H9 (cell line): Measurements from ENCODE around the gene HMG20B. TPM values are rescaled to one million over a fixed set of nuclear protein-coding genes. Genes with fewer than 3 reads are reported as not detected.

Experiments used
- DNase-seq: peaks from one replicate; pipeline ENCODE4 v3.0.0-alpha.2; 2017
- H2AFZ ChIP-seq: one replicate; pipeline ENCODE4 v1.6.1; 2013; ENCODE audit warnings: mild to moderate bottlenecking, low read length, control low read depth, moderate library complexity
- H2AK5ac ChIP-seq: 2 replicates; pipeline ENCODE4 v1.6.1; 2013; ENCODE audit warnings: low read length, control low read depth, mixed read lengths; ENCODE audit not compliant: insufficient read length
- H2BK120ac ChIP-seq: one replicate; pipeline ENCODE4 v1.6.1; 2013; ENCODE audit warnings: low read depth, mild to moderate bottlenecking, low read length, control low read depth, inconsistent platforms; ENCODE audit not compliant: poor library complexity, severe bottlenecking
- H2BK12ac ChIP-seq: 2 replicates; pipeline ENCODE4 v1.6.1; 2013; ENCODE audit warnings: low read length, control low read depth, mixed read lengths, low read depth; ENCODE audit not compliant: insufficient read length
- H2BK15ac ChIP-seq: 2 replicates; pipeline ENCODE4 v1.6.1; 2013; ENCODE audit warnings: low read depth, low read length, control low read depth
- H2BK20ac ChIP-seq: one replicate; pipeline ENCODE4 v1.6.1; 2013; ENCODE audit warnings: low read depth, mild to moderate bottlenecking, low read length, control low read depth, inconsistent platforms; ENCODE audit not compliant: poor library complexity, severe bottlenecking
- H2BK5ac ChIP-seq: 2 replicates; pipeline ENCODE4 v1.6.1; 2013; ENCODE audit warnings: low read length, control low read depth, mixed read lengths; ENCODE audit not compliant: insufficient read length
- H3K14ac ChIP-seq: 2 replicates; pipeline ENCODE4 v1.6.1; 2013; ENCODE audit warnings: low read length, control low read depth; ENCODE audit not compliant: insufficient read depth
- H3K18ac ChIP-seq: 2 replicates; pipeline ENCODE4 v1.6.1; 2013; ENCODE audit warnings: low read depth, mild to moderate bottlenecking, mixed read lengths, low read length, control low read depth; ENCODE audit not compliant: insufficient read length
- H3K23ac ChIP-seq: 2 replicates; pipeline ENCODE4 v1.6.1; 2013; ENCODE audit warnings: low read length, control low read depth, mixed read lengths, low read depth; ENCODE audit not compliant: insufficient read length
- H3K23me2 ChIP-seq: 2 replicates; pipeline ENCODE4 v1.6.1; 2013; ENCODE audit warnings: low read depth, mild to moderate bottlenecking, mixed read lengths, low read length, control low read depth; ENCODE audit not compliant: insufficient read length, poor library complexity, severe bottlenecking
- H3K27ac ChIP-seq: 2 replicates; pipeline ENCODE4 v1.5.1; 2013; ENCODE audit warnings: low read length, control low read depth, mixed read lengths, low read depth; ENCODE audit not compliant: insufficient read length
- H3K27me3 ChIP-seq: 2 replicates; pipeline ENCODE4 v1.6.1; 2013; ENCODE audit warnings: low read length, control low read depth, inconsistent platforms; ENCODE audit not compliant: insufficient read depth
- H3K4ac ChIP-seq: 2 replicates; pipeline ENCODE4 v1.6.1; 2013; ENCODE audit warnings: low read depth, mild to moderate bottlenecking, control low read depth, inconsistent platforms, low read length, moderate library complexity
- H3K4me1 ChIP-seq: 2 replicates; pipeline ENCODE4 v1.6.1; 2013; ENCODE audit warnings: low read length, control low read depth, inconsistent platforms; ENCODE audit not compliant: insufficient read depth
- H3K4me2 ChIP-seq: 2 replicates; pipeline ENCODE4 v1.6.1; 2013; ENCODE audit warnings: low read length, control low read depth, mixed read lengths; ENCODE audit not compliant: insufficient read length, insufficient read depth
- H3K56ac ChIP-seq: 2 replicates; pipeline ENCODE4 v1.6.1; 2013; ENCODE audit warnings: low read depth, mild to moderate bottlenecking, mixed read lengths, low read length, control low read depth; ENCODE audit not compliant: insufficient read length
- H3K79me1 ChIP-seq: 2 replicates; pipeline ENCODE4 v1.6.1; 2013; ENCODE audit warnings: low read depth, mild to moderate bottlenecking, moderate library complexity, low read length, control low read depth, inconsistent platforms; ENCODE audit not compliant: insufficient read depth, poor library complexity, severe bottlenecking
- H3K79me2 ChIP-seq: 2 replicates; pipeline ENCODE4 v1.6.1; 2013; ENCODE audit warnings: low read length, control low read depth, inconsistent platforms; ENCODE audit not compliant: insufficient read depth
- H3K9ac ChIP-seq: 2 replicates; pipeline ENCODE4 v1.6.1; 2013; ENCODE audit warnings: low read length, control low read depth, mixed read lengths; ENCODE audit not compliant: insufficient read length; ENCODE audit errors: extremely low read depth
- H3K9me3 ChIP-seq: one replicate; pipeline ENCODE4 v1.6.1; 2013; ENCODE audit warnings: low read depth, low read length, inconsistent platforms; ENCODE audit not compliant: control insufficient read depth
- H3T11ph ChIP-seq: one replicate; pipeline ENCODE4 v1.6.1; 2013; ENCODE audit warnings: mild to moderate bottlenecking, low read length, control low read depth, inconsistent platforms
- H4K20me1 ChIP-seq: one replicate; pipeline ENCODE4 v1.6.1; 2013; ENCODE audit not compliant: control insufficient read depth, insufficient read length, insufficient read depth
- H4K5ac ChIP-seq: 2 replicates; pipeline ENCODE4 v1.6.1; 2013; ENCODE audit warnings: low read depth, mild to moderate bottlenecking, mixed read lengths, low read length, control low read depth; ENCODE audit not compliant: insufficient read length
- H4K8ac ChIP-seq: replicated peaks from 2 replicates; pipeline ENCODE4 v1.6.1; 2013; ENCODE audit warnings: low read length, control low read depth, mixed read lengths, low read depth; ENCODE audit not compliant: insufficient read length
- H4K91ac ChIP-seq: 2 replicates; pipeline ENCODE4 v1.6.1; 2013; ENCODE audit warnings: low read depth, mild to moderate bottlenecking, moderate library complexity, mixed read lengths, low read length, control low read depth; ENCODE audit not compliant: insufficient read length
- H3K27ac Mint-ChIP-seq, 3 experiments: 2 replicates in 2 of 3; 3 replicates in 1 of 3; pipeline ENCODE4 v1.8.0; 2020 to 2021; ENCODE audit warnings: mixed read lengths in 3 of 3, mild to moderate bottlenecking in 1 of 3, moderate library complexity in 1 of 3
- H3K27me3 Mint-ChIP-seq: 2 replicates; pipeline ENCODE4 v1.8.0; 2021; ENCODE audit warnings: low read depth, mild to moderate bottlenecking, moderate library complexity, mixed read lengths
- H3K36me3 Mint-ChIP-seq, 3 experiments: 2 replicates in 2 of 3; 3 replicates in 1 of 3; pipeline ENCODE4 v1.8.0; 2020 to 2021; ENCODE audit warnings: low read depth in 3 of 3, mixed read lengths in 3 of 3; ENCODE audit not compliant: insufficient read depth in 1 of 3
- H3K4me1 Mint-ChIP-seq, 2 experiments: 2 replicates each; pipeline ENCODE4 v1.8.0; 2020; ENCODE audit warnings: mixed read lengths in 2 of 2
- H3K4me3 Mint-ChIP-seq, 2 experiments: 2 replicates in 1 of 2; 3 replicates in 1 of 2; pipeline ENCODE4 v1.8.0; 2020 to 2021; ENCODE audit warnings: mild to moderate bottlenecking in 2 of 2, mixed read lengths in 2 of 2, moderate library complexity in 1 of 2
- H3K9me3 Mint-ChIP-seq, 2 experiments: 2 replicates in 1 of 2; 3 replicates in 1 of 2; pipeline ENCODE4 v1.8.0; 2020; ENCODE audit warnings: mild to moderate bottlenecking in 2 of 2, mixed read lengths in 2 of 2, moderate library complexity in 1 of 2
- WGBS: extraction: QIAGEN DNeasy Blood & Tissue Kit; methylation state at CpG from one replicate; pipeline ENCODE4 v1.1.7; 2013; ENCODE audit warnings: missing lambda C conversion rate, low lambda C conversion rate, mixed read lengths; ENCODE audit not compliant: insufficient read length; ENCODE audit errors: extremely low coverage; 5-methylcytosine and 5-hydroxymethylcytosine counted together
- total RNA-seq: library from RNA; stranded (reverse); gene quantifications from 2 replicates; pipeline ENCODE4 v1.2.1, GENCODE V29; 2021
- TF ChIP-seq, protein P1 (sequence below): fragments of 200-600 bp; sonication (generic); conservative IDR thresholded peaks from 3 replicates; pipeline ENCODE4 v1.8.0; 2021; ENCODE audit warnings: antibody characterized with exemption, mild to moderate bottlenecking

Gene HMG20B
- total RNA-seq, 1 experiment from 2014 or later = 58.1 TPM

DNA sequence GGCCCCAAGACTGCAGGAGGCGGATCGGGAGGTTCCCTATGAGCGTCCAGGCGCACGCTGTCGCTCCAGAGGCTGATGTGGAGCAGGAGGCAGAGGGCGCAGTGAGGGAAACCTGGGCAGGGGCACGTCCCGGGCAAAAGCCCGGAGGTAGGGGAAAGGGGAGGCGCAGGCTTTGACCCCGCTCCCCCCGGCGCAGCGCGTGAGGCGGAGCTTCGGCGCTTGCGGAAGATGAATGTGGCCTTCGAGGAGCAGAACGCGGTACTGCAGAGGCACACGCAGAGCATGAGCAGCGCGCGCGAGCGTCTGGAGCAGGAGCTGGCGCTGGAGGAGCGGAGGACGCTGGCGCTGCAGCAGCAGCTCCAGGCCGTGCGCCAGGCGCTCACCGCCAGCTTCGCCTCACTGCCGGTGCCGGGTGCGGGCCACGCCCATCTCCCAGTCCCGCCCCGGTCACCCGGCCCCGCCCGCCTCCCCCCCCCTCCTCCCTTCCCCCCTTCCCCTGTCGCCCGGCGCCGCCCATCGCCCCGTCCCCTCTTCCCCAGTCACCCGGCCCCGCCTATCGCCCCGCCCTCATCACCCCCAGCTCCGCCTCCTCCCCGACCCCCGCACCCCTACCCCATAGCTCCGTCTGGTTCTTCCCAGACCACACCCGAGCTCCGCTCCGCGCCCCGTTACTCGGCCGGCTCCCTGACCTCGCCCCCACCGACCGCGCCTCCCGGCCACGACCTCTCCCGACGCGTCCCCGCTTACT, 4.1 kb downstream of the HMG20B start:
- Histone ChIP-seq H3K23ac (no peak overlapping the region), H3T11ph (no peak overlapping the region), H4K8ac (no peak overlapping the region), H2BK12ac (no peak overlapping the region), H3K9ac (no peak overlapping the region), H3K56ac (no peak overlapping the region), H3K4me1 (no peaks in the 10 kb centered on the region), H2AFZ (no peak overlapping the region), H3K18ac (no peak overlapping the region), H2BK15ac (no peak overlapping the region), H2AK5ac (no peak overlapping the region), H3K79me2 (no peaks in the 10 kb centered on the region), H3K14ac (no peak overlapping the region), H3K9me3 (no peaks in the 10 kb centered on the region), H3K27me3 (no peaks in the 10 kb centered on the region; the same call in 1 of the 2 replicates), H4K20me1 (no peaks in the 10 kb centered on the region), H3K27ac (no peak overlapping the region), H2BK5ac (no peak overlapping the region), H3K23me2 (peaks cover 13% of the 10 kb centered on the region), H3K79me1 (no peaks in the 10 kb centered on the region), H3K4me2 (peak overlapping the region; percentile 48), H4K91ac (no peak overlapping the region), H2BK20ac (no peak overlapping the region), H2BK120ac (no peak overlapping the region), H3K4ac (no peak overlapping the region), H4K5ac (no peak overlapping the region)
- WGBS = no CpG with 5 or more reads among the region's 78 CpGs
- peak; percentile 93 for DNase-seq
- Mint-ChIP-seq H3K4me3 (peak overlapping the region; percentile 74 to 78), H3K9me3 (no peaks in the 10 kb centered on the region; a peak in 1 of 5 replicates), H3K27me3 (peaks cover 20% of the 10 kb centered on the region), H3K4me1 (peaks cover 13 to 22% of the 10 kb centered on the region in 2 experiments), H3K27ac (peak overlapping the region in 1 of 3 experiments; percentile 86; a peak in 2 of 7 replicates), H3K36me3 (peaks cover 8 to 10% (median 9%) of the 10 kb centered on the region in 3 experiments)
- TF ChIP-seq, protein P1, sequence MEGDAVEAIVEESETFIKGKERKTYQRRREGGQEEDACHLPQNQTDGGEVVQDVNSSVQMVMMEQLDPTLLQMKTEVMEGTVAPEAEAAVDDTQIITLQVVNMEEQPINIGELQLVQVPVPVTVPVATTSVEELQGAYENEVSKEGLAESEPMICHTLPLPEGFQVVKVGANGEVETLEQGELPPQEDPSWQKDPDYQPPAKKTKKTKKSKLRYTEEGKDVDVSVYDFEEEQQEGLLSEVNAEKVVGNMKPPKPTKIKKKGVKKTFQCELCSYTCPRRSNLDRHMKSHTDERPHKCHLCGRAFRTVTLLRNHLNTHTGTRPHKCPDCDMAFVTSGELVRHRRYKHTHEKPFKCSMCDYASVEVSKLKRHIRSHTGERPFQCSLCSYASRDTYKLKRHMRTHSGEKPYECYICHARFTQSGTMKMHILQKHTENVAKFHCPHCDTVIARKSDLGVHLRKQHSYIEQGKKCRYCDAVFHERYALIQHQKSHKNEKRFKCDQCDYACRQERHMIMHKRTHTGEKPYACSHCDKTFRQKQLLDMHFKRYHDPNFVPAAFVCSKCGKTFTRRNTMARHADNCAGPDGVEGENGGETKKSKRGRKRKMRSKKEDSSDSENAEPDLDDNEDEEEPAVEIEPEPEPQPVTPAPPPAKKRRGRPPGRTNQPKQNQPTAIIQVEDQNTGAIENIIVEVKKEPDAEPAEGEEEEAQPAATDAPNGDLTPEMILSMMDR = 0 out of 3 replicates have a peak, but pooled peaks have one; percentile 18
